HepG2 (cell line): ENCODE data around the gene RPL11.
"Not testable (repeated sequence)": the region's sequence is repeated elsewhere in the genome, so short reads cannot be mapped to it uniquely, and the experiment has no call there.

Experiments
- AFF4 ChIP-seq: sonication (generic); formaldehyde crosslinking; IDR thresholded peaks from 2 replicates; pipeline ENCODE4 v1.4.0; 2020; ENCODE audit warnings: missing genetic modification reagents
- EZH2 ChIP-seq: conservative IDR thresholded peaks from 2 replicates; pipeline ENCODE4 v1.6.1; 2012; ENCODE audit warnings: mild to moderate bottlenecking, low read depth, low read length, moderate library complexity
- JUN ChIP-seq: sonication (generic); formaldehyde crosslinking; IDR thresholded peaks from 2 replicates; pipeline ENCODE4 v1.4.0; 2020; ENCODE audit warnings: mild to moderate bottlenecking, missing genetic modification reagents
- MAFK ChIP-seq, 2 experiments: IDR thresholded peaks in 1 of 2; conservative IDR thresholded peaks in 1 of 2; 2 replicates each; pipeline ENCODE4 v1.6.1; 2011; ENCODE audit warnings: improper control_type of control experiment in 2 of 2, low read length in 2 of 2
- ZMAT5 ChIP-seq: sonication (generic); formaldehyde crosslinking; IDR thresholded peaks from 2 replicates; pipeline ENCODE4 v1.5.0; 2020; ENCODE audit warnings: mild to moderate bottlenecking, low read depth, missing genetic modification reagents, borderline replicate concordance
- ZNF513 ChIP-seq: sonication (generic); formaldehyde crosslinking; conservative IDR thresholded peaks from 2 replicates; pipeline ENCODE4 v1.5.0; 2020; ENCODE audit warnings: missing genetic modification reagents
- ZNF776 ChIP-seq: sonication (generic); formaldehyde crosslinking; IDR thresholded peaks from 2 replicates; pipeline ENCODE4 v1.4.0; 2020; ENCODE audit warnings: mild to moderate bottlenecking, missing genetic modification reagents
- ZNF792 ChIP-seq: IDR thresholded peaks from 2 replicates; pipeline ENCODE4 v1.6.1; 2016

- not testable (repeated sequence) for TF ChIP-seq ZNF792; AFF4 (CRISPR knock-in tag); EZH2; ZNF513 (CRISPR knock-in tag); MAFK (conservative IDR thresholded peaks at IDR 0.05 in 1 of 2, IDR thresholded peaks at IDR 0.05 in 1 of 2; ENCODE audit: low read length in 2 of 2); ZMAT5 (CRISPR knock-in tag); ZNF776 (CRISPR knock-in tag); JUN (CRISPR knock-in tag)
Measured at GRCh38 chr1:23687680-23688079, 3.9 kb upstream of the RPL11 start.
